Eye (tissue), 1 donor: Measurements from ENCODE around the gene LRRC8D.

Experiments used
- DNase-seq: peaks from one replicate; pipeline ENCODE4 v3.0.0-alpha.2; 2015

LRRC8D gene

GRCh38 chr1:89807983-89808382 is 12.8 kb upstream of the LRRC8D start:
- DNase-seq, result no peak

DNA sequence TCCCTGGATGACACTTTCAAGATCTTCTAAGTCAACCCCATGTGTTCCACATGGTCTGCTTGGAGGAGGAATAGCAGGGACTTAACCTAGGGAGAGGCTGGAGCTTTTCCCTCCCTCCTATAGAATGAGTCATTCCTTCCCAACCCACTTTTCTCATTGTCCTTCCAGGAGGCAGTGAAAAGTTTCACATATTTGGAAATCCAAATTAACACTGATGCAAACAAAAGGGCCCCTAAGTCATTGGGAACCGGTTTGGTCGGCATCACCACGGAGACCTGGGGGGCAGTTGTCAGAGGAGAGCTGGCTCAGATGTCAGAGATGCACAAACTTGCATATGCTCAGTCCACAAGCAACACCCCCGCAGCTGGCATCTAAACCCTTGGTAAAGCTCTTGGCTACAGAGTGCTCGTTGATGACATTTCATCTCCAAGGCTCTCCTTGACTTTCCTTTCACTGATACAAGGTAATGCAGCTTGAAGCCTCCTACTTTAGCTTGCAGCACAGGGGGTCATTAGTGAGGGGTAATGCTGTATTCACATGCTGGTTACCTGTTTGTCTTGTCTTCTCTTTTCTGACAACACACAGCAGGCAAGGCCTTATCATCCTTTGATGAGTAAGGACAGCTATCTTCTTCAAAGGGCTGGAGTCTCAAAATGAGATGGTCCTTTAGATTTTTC is 12.3 kb upstream of the LRRC8D start:
- DNase-seq, result peak; percentile 34

DNA sequence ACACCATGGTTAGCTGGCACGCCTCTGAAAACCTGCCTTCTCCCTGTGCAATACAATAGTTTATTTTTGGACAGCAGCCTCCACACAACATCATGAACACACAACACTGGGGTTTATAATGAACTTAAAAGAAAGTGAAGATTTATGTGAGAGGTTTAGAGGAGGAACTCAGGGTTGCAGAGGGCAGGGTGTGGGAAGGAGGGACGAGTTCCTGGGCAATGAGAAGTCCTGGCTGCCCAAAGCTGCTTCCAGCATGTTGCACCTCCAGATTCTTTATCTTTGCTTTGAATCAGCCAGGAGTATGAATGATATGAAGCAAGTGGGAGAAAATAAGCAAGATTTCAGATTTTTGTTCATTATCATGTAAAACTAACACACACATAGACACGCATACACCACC is 11.3 kb upstream of the LRRC8D start:
- no peak for DNase-seq

DNA sequence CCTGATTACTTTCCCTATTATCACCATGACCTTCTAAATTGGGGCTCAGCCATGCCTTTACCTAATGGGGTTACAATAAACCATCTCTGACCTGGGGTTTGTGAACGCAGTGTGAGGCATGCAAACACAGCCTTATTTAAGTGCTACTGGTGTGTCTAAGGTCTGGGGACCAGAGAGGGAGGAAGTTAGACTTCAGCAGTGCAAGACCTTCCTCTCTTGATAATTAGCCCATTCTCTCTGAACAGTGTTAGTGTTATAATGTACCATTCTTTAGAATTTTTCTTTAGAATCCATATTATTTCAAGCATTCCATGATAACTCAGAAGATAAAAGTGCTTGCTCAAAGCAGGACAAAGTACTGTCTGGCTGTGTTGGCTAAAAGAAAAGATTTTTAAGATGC is 10.5 kb upstream of the LRRC8D start:
- DNase-seq, result no peak

DNA sequence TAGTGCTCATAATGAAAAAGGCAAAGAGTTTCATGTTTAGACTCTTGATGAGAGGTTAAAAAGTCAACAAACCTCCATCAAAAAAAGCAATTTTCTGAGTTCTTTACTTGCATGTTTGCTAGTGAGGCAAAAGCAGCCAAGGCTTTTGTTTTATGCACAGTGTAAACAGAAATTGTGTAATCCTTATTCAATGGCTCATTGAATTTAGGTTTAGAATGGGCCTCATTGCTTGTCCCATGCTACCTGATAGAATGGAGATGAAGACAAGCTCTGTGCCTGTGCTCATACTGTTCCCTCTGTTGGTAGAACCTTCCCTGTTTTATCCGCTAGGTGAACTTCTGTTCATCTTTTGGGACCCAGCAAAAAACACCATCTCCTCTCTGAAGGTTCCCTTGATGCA is 10.0 kb upstream of the LRRC8D start:
- DNase-seq, result no peak

GRCh38 chr1:89812992-89813391 is 7.8 kb upstream of the LRRC8D start:
- DNase-seq, result no peak

DNA sequence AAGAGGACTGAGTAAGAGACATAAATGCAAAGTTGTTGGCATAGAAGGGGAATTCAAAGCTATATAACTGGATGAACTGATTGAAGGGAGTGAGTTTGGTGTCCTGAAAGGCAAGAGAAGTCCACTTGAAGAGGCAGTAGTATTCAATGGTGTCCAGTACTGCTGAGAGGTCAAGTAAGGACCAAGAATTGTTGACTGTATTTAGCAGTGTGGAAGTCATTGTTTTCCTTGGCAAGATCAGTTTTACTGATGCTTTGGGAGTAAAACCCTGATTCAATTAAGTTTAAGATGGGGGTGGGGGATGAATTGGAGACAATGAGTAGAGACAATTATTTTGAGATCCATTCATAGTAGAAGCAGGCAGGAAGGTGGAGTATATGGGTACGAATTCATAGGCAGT is 5.8 kb upstream of the LRRC8D start:
- no peak for DNase-seq

- no peak for DNase-seq
Observed at GRCh38 chr1:89815611-89816010, 5.2 kb upstream of the LRRC8D start.

GRCh38 chr1:89816366-89816765 is 4.5 kb upstream of the LRRC8D start:
- no peak for DNase-seq

GRCh38 chr1:89821322-89822108 is 683 bp downstream of the LRRC8D start:
- peak; percentile 81 for DNase-seq

DNA sequence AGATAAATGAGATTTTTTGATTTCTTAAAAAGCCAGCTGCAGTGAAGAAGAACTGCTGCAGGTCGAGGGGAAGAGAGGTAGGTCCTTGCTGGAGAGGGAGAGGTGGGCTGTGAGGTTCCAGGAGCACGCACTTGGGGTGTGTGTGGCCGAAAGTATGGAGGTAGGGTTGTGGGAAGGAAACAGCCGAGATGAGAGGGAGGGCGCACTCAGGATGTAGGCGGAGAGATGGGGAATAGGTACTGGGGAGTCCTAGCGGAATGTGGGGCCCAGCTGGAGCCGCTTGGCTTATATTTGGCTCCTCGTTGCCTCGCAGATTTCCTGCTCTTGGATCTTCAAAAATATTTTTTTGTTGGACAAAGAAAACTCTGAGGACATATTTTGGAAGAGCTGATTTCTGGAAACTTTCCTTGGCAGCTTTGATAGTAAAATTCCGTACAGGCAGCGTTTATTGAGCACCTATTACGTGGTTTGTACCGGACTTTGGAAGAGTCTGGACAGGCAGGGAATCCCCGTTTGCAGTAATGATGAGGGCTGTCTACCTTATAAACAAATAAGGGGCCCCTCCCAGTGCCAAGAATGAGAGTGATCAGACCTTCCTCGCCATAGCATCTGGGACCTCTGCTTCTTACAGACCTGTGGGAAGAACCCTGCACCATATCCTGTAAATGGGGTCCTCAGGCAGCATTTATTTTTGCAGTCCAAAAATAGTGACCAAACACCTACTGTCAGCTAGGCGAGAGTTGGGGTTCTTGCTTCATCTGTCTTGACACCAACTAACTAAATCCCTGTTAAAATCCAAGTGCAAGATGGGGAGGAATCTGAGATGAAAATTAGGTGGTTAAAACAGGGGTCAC is 1.5 kb downstream of the LRRC8D start:
- DNase-seq, result no peak

- no peak for DNase-seq
Observed at GRCh38 chr1:89822999-89823628, 2.3 kb downstream of the LRRC8D start.

DNA sequence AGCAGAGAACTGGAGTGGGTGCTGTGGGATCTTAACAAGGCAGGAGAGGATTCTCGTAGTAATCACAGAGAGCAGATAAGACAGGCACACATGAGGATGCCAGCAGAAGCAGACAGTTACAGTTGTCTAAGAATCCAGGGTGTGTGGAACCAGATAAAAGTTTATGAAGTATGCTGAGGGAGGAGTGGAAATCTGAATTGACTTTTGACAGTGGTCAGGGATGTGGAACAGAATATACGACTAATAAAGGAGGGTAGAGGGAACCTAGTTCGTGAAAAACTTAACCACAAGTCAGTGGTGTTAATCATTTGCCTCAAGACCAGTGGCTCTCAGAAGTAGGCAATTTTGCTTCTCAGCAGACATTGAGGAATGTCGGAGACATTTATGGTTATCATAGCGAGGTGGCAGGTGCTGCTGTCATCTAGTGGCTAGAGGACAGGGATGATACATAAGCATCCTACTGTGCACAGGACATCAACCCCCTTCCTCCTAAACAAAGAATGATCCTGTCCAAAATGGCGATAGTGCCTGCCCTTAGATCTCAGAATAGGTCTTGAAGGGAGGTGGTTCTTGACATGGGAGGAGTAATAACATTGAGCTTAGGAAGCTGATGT is 3.0 kb downstream of the LRRC8D start:
- DNase-seq, result no peak

- DNase-seq, result no peak
Observed at GRCh38 chr1:89826594-89826993, 5.8 kb downstream of the LRRC8D start.

- DNase-seq, result no peak
Observed at GRCh38 chr1:89827330-89827729, 6.5 kb downstream of the LRRC8D start.

- DNase-seq, result no peak
Observed at GRCh38 chr1:89827902-89828301, 7.1 kb downstream of the LRRC8D start.

GRCh38 chr1:89829186-89829585 is 8.4 kb downstream of the LRRC8D start:
- no peak for DNase-seq

DNA sequence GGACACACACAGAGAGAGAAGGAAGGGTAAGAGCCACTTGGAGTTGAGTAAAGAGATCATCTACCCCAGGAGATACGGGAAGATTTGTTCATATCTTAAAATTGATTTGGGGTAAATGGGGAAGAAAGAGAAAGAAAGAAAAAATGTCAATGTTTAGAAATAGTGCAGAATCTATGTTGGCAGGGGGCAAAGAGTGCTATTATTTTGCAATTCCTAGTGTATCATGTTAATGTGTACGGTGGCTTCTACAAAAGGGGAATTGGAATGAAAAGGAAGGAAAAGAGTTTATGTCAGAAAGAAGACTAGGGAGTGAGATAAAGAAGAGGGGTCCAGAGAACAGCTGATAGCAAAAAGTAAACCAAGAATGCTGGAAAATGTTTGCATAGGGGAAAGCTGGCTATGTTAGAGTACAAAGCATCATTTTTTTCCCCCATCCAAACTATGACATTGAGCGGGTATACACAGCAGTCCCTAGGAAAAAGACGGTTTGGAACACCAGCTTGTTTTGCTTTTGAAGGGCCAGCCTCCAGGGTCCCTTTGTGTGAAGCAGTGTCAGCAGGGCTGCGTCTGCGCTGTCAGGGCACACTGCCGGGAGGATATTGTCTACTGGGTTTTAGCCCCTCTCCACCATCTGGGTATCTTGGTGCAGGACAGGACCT is 10.8 kb downstream of the LRRC8D start:
- DNase-seq, result peak; percentile 59

DNA sequence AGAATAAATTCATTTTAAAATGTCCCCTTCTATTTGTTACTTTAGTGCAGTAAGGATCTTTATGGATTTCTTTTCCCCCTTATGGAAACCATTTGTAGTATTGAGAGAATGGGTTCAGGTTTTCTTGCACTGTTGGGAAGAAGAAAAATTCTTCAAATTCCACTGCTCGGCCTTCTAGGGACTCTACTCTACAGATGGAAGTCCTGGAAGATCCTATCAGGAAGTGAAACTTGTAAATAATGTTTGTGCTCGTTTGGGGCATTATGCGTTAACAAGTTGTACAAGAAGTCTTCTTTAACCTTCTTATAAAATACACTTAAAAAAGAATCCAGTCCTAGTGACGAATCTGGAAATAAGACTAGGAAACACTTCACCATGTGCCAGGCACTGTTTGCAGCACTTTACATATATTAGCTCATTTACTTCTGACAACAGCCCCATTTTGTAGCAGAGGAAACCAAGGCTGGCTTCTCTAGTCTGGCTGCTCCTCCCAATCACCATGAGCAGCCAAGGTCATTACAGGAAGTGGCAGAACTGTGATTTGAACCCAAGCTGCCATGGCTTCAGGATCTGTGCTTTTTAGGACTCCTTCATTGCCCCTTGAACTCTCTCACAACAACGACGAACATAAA is 11.8 kb downstream of the LRRC8D start:
- DNase-seq, result no peak

- no peak for DNase-seq
Observed at GRCh38 chr1:89833183-89834082, 12.6 kb downstream of the LRRC8D start.
